GM21367 (cell line): ENCODE measurements around the gene PIAS2.
"Not testable (repeated sequence)": the region's sequence is repeated elsewhere in the genome, so short reads cannot be mapped to it uniquely, and the experiment has no call there.

Experiments used
- ATAC-seq: cut with Tn5 transposase; IDR thresholded peaks from one replicate; pipeline ENCODE4 v1.9.1; 2021; ENCODE audit not compliant: unreplicated experiment

The PIAS2 gene

GRCh38 chr18:46832849-46833248, 84.5 kb downstream of the PIAS2 start:
- no peak for ATAC-seq

GRCh38 chr18:46832422-46832821, 84.9 kb downstream of the PIAS2 start:
- not testable (repeated sequence) for ATAC-seq

- no peak for ATAC-seq
These were observed 85.9 kb downstream of the PIAS2 start for GRCh38 chr18:46831434-46831833.

- no peak for ATAC-seq
These were observed 86.7 kb downstream of the PIAS2 start for GRCh38 chr18:46830633-46831032.

- no peak for ATAC-seq
These were observed 87.4 kb downstream of the PIAS2 start for GRCh38 chr18:46829947-46830346.

GRCh38 chr18:46829531-46829930, 87.8 kb downstream of the PIAS2 start:
- ATAC-seq: no peak

- no peak for ATAC-seq
These were observed 95.2 kb downstream of the PIAS2 start for GRCh38 chr18:46821856-46822711.

GRCh38 chr18:46820863-46821262, 96.4 kb downstream of the PIAS2 start:
- ATAC-seq: no peak

GRCh38 chr18:46815661-46816060, 101.6 kb downstream of the PIAS2 start:
- ATAC-seq: no peak

GRCh38 chr18:46814399-46814798, 102.9 kb downstream of the PIAS2 start:
- no peak for ATAC-seq

- ATAC-seq: no peak
These were observed 105.0 kb downstream of the PIAS2 start for GRCh38 chr18:46812311-46812710.

- no peak for ATAC-seq
These were observed 106.8 kb downstream of the PIAS2 start for GRCh38 chr18:46810481-46811000.

- ATAC-seq: no peak
These were observed 108.2 kb downstream of the PIAS2 start for GRCh38 chr18:46809145-46809544.

- not testable (repeated sequence) for ATAC-seq
These were observed 121.4 kb downstream of the PIAS2 start for GRCh38 chr18:46795945-46796344.

GRCh38 chr18:46794607-46795006, 122.7 kb downstream of the PIAS2 start:
- ATAC-seq: no peak

- no peak for ATAC-seq
These were observed 123.7 kb downstream of the PIAS2 start for GRCh38 chr18:46793565-46793964.

- ATAC-seq: no peak
These were observed 128.2 kb downstream of the PIAS2 start for GRCh38 chr18:46789088-46789487.

GRCh38 chr18:46787674-46788073, 129.6 kb downstream of the PIAS2 start:
- ATAC-seq: no peak

- ATAC-seq: no peak
These were observed 144.9 kb downstream of the PIAS2 start for GRCh38 chr18:46772357-46772756.

- ATAC-seq: no peak
These were observed 146.2 kb downstream of the PIAS2 start for GRCh38 chr18:46771141-46771540.

GRCh38 chr18:46770708-46771107, 146.6 kb downstream of the PIAS2 start:
- ATAC-seq: no peak

GRCh38 chr18:46768166-46768921, 149.0 kb downstream of the PIAS2 start:
- ATAC-seq: no peak
